Measurements from ENCODE around the gene LSM14B. TPM values are rescaled to one million over a fixed set of nuclear protein-coding genes. Genes with fewer than 3 reads are reported as not detected.

The LSM14B gene
- total RNA-seq, 2 donors from 2014 or later = 38.6 to 38.8 TPM

GRCh38 chr20:62119591-62120364, 2.5 kb upstream of the LSM14B start:
- Histone ChIP-seq H3K4me1 (peaks cover 5% of the 10 kb centered on the region), H3K9ac (ENCODE audit: low read depth in 2 of 2, low read length in 2 of 2) (peak overlapping the region in 1 of 2 donors; percentile 30), H3K9me3 (no peaks in the 10 kb centered on the region), H3K27me3 (no peaks in the 10 kb centered on the region), H3K4me3 (no peak overlapping the region), H3K36me3 (no peaks in the 10 kb centered on the region), H3K27ac (no peak overlapping the region)
- TF ChIP-seq, protein P1, sequence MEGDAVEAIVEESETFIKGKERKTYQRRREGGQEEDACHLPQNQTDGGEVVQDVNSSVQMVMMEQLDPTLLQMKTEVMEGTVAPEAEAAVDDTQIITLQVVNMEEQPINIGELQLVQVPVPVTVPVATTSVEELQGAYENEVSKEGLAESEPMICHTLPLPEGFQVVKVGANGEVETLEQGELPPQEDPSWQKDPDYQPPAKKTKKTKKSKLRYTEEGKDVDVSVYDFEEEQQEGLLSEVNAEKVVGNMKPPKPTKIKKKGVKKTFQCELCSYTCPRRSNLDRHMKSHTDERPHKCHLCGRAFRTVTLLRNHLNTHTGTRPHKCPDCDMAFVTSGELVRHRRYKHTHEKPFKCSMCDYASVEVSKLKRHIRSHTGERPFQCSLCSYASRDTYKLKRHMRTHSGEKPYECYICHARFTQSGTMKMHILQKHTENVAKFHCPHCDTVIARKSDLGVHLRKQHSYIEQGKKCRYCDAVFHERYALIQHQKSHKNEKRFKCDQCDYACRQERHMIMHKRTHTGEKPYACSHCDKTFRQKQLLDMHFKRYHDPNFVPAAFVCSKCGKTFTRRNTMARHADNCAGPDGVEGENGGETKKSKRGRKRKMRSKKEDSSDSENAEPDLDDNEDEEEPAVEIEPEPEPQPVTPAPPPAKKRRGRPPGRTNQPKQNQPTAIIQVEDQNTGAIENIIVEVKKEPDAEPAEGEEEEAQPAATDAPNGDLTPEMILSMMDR (IDR thresholded peaks at IDR 0.05) = no peak
- intact Hi-C loops (cut with DNase I) = no loop called here
- peak; percentile 58 for DNase-seq

- Histone ChIP-seq H3K4me1 (peaks cover 5% of the 10 kb centered on the region), H3K4me3 (no peak overlapping the region), H3K27me3 (no peaks in the 10 kb centered on the region), H3K9me3 (no peaks in the 10 kb centered on the region), H3K36me3 (no peaks in the 10 kb centered on the region), H3K9ac (ENCODE audit: low read depth in 2 of 2, low read length in 2 of 2) (no peak overlapping the region), H3K27ac (no peak overlapping the region)
- intact Hi-C loops (cut with DNase I) = no loop called here
- no peak for DNase-seq
- TF ChIP-seq, protein P1 (IDR thresholded peaks at IDR 0.05) = no peak
These were observed 1.9 kb upstream of the LSM14B start for GRCh38 chr20:62120365-62120762.

GRCh38 chr20:62120990-62121775, 1.1 kb upstream of the LSM14B start:
- DNase-seq = peak; percentile 61
- Histone ChIP-seq H3K9me3 (no peaks in the 10 kb centered on the region), H3K9ac (ENCODE audit: low read depth in 2 of 2, low read length in 2 of 2) (peak overlapping the region; percentile 60 to 79), H3K4me3 (peak overlapping the region; percentile 78), H3K27ac (peak overlapping the region; percentile 93), H3K27me3 (no peaks in the 10 kb centered on the region), H3K36me3 (peaks cover 8% of the 10 kb centered on the region), H3K4me1 (peaks cover 5% of the 10 kb centered on the region)
- TF ChIP-seq, protein P1 (IDR thresholded peaks at IDR 0.05) = no peak
- intact Hi-C loops (cut with DNase I) = no loop called here

DNA sequence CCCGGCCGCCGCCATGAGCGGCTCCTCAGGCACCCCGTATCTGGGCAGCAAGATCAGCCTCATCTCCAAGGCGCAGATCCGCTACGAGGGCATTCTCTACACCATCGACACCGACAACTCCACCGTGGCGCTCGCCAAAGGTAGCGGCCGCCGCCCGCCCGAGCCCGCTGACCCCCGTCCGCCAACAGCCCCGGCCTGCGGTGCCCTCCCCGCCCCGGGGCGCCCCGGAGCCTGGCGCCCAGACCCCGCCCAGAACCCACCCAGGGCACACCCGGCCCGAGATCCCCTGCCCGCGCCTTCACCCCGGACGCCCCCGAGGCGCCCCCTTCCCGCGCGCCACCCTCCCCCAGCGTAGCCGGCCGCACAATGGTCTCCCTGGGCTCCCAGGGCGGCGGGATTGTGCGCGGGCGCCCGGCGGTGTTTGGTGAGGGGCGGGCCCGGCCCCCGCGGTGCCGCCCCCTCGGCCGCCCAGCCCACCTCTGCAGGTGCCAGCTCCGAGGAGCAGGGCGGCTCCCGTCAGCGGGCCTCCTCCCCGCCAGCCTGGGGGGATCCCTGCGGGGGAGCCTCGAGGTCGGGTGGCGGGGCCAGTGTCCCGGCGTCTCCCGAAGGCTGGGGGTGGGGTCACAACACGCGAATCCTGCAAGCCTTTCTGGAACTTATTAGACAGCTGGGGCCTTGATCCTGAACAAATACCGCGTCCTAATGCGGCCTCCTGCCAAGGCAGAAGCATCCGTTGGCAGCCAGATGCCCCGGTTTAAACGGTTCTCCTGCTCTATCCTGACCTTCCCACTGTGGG, 577 bp downstream of the LSM14B start:
- peak overlapping the region; percentile 78 for H3K4me3 ChIP-seq
- peak overlapping the region; percentile 73 for H3K27ac ChIP-seq
- intact Hi-C loops (cut with DNase I) = no loop called here
- TF ChIP-seq, protein P1 (IDR thresholded peaks at IDR 0.05) = no peak
- H3K36me3 ChIP-seq = peaks cover 18% of the 10 kb centered on the region
- no peaks in the 10 kb centered on the region for H3K27me3 ChIP-seq
- H3K9ac ChIP-seq (ENCODE audit: low read depth in 2 of 2, low read length in 2 of 2) = peak overlapping the region; percentile 71 to 72
- peak; percentile 54 for DNase-seq
- peaks cover 5% of the 10 kb centered on the region for H3K4me1 ChIP-seq
- no peaks in the 10 kb centered on the region for H3K9me3 ChIP-seq

- Histone ChIP-seq H3K4me1 (peaks cover 5% of the 10 kb centered on the region), H3K27me3 (no peaks in the 10 kb centered on the region), H3K4me3 (peak overlapping the region; percentile 78), H3K9me3 (no peaks in the 10 kb centered on the region), H3K36me3 (peaks cover 25% of the 10 kb centered on the region), H3K9ac (ENCODE audit: low read depth in 2 of 2, low read length in 2 of 2) (peak overlapping the region; percentile 38 to 71), H3K27ac (no peak overlapping the region)
- intact Hi-C loops (cut with DNase I) = no loop called here
- TF ChIP-seq, protein P1 (IDR thresholded peaks at IDR 0.05) = no peak
- DNase-seq = no peak
These were observed 1.3 kb downstream of the LSM14B start for GRCh38 chr20:62123450-62124118.

All from colonic mucosa (tissue), 4 donors.